Peyer's patch (tissue), 4 donors: ENCODE measurements around the gene ABCB9.

ENCODE experiments used
- CTCF ChIP-seq, 6 experiments: fragments of 450-650 bp in 4 of 6; fragments of 200-600 bp in 2 of 6; sonication (generic) in 1 of 6; IDR thresholded peaks; one replicate each; pipeline ENCODE4 v1.5.1; 2017 to 2019; ENCODE audit warnings: antibody characterized with exemption in 6 of 6, mild to moderate bottlenecking in 3 of 6, moderate library complexity in 1 of 6
- POLR2A ChIP-seq, 2 donors: fragments of 450-650 bp; IDR thresholded peaks; one replicate each; pipeline ENCODE4 v1.5.1; 2017; ENCODE audit warnings: antibody characterized with exemption in 2 of 2, mild to moderate bottlenecking in 2 of 2, moderate library complexity in 2 of 2

DNA sequence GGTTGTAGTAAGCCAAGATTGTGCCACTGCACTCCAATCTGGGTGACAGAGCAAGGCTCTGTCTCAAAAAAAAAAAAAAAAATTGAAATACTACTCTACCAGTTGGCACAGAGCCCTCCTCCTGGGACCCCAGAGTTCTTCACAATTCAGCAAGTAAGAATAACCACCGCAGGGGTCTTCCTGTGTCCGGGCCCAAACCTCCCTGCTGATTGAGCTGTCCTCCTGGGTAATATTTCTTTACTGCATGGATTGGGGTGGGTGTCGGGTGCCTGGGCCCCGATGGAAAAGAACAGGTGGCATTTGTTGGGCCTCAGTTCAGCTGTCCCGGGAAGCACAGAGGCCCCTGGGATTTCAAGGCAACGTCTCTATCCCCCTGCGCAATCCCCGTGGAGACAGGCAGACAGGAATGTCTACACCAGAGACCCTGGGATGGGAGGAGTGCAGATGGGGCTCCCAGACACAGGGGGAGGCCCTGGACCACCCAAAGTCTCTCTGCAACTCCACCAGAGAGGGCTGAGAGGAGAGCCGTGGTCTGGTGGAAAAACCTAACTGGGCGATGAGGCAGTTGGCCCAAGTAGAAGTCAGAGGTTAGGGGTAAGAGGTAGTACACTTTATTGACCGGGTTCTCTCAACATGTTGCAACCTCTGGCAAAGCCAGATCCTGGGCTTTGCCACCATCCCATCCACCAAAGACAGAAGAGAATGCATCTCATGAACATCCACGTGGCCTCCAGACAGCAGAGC is 37.7 kb downstream of the ABCB9 start:
- TF ChIP-seq CTCF (IDR thresholded peaks at IDR 0.05) (no peak), POLR2A (IDR thresholded peaks at IDR 0.05) (no peak)
